CD4-positive, alpha-beta T cell treated with Interleukin-1 beta for 1 hour (primary cell): ENCODE measurements around the gene HNRNPH2.
A peak's percentile ranks its signal among the peaks of the same experiment; 100 is the strongest.

Experiments used
- DNase-seq, 2 donors: peaks; one replicate each; pipeline ENCODE4 v3.0.0-alpha.2; 2020 to 2022

The HNRNPH2 gene

GRCh38 chrX:101407748-101408531 is at the start of gene HNRNPH2, which contains the start of gene GLA:
HNRNPH2 (plus strand) TSS chrX:101408222; CDS start chrX:101411989, 3,767 bp downstream.
GLA (minus strand) TSS chrX:101407925; CDS start chrX:101407903, 22 bp downstream.
- peak; percentile 93 to 95 for DNase-seq

GRCh38 chrX:101359966-101360365 is 48.1 kb upstream of the HNRNPH2 start:
- DNase-seq = no peak

GRCh38 chrX:101360390-101360789 is 47.6 kb upstream of the HNRNPH2 start:
- DNase-seq = no peak

GRCh38 chrX:101362116-101362515 is 45.9 kb upstream of the HNRNPH2 start:
- DNase-seq = no peak

- no peak for DNase-seq
Measured at GRCh38 chrX:101362757-101363156, 45.3 kb upstream of the HNRNPH2 start.

GRCh38 chrX:101365301-101365795 is 42.7 kb upstream of the HNRNPH2 start:
- DNase-seq = no peak

- no peak for DNase-seq
Measured at GRCh38 chrX:101368800-101369199, 39.2 kb upstream of the HNRNPH2 start.

- DNase-seq = no peak
Measured at GRCh38 chrX:101369687-101370086, 38.3 kb upstream of the HNRNPH2 start.

GRCh38 chrX:101370888-101371504 is 37.0 kb upstream of the HNRNPH2 start:
- DNase-seq = no peak

GRCh38 chrX:101377547-101377946 is 30.5 kb upstream of the HNRNPH2 start:
- no peak for DNase-seq

GRCh38 chrX:101383679-101384205 is 24.3 kb upstream of the HNRNPH2 start:
- peak in 1 of 2 donors; percentile 14 for DNase-seq

- no peak for DNase-seq
Measured at GRCh38 chrX:101385026-101385684, 22.9 kb upstream of the HNRNPH2 start.

GRCh38 chrX:101385795-101386541 is 22.1 kb upstream of the HNRNPH2 start, which contains the start of gene BTK:
BTK (minus strand) TSS chrX:101386191; CDS start chrX:101375284, 10,907 bp downstream.
- DNase-seq = peak in 1 of 2 donors; percentile 45

GRCh38 chrX:101386542-101386885 is 21.5 kb upstream of the HNRNPH2 start:
- no peak for DNase-seq

- no peak for DNase-seq
Measured at GRCh38 chrX:101388604-101389003, 19.4 kb upstream of the HNRNPH2 start.

GRCh38 chrX:101390664-101391525 is 17.1 kb upstream of the HNRNPH2 start, which contains the start of gene RPL36A:
RPL36A (plus strand) TSS chrX:101391011; CDS start chrX:101391044, 33 bp downstream.
- peak; percentile 85 to 87 for DNase-seq

- DNase-seq = no peak
Measured at GRCh38 chrX:101391831-101392230, 16.2 kb upstream of the HNRNPH2 start.

GRCh38 chrX:101393530-101394305 is 14.3 kb upstream of the HNRNPH2 start:
- no peak for DNase-seq

GRCh38 chrX:101394372-101394771 is 13.7 kb upstream of the HNRNPH2 start:
- no peak for DNase-seq

- DNase-seq = no peak
Measured at GRCh38 chrX:101395789-101396188, 12.2 kb upstream of the HNRNPH2 start.
